Measurements from ENCODE around the gene HDAC6. TPM values are rescaled to one million over a fixed set of nuclear protein-coding genes. Genes with fewer than 3 reads are reported as not detected.
"Not testable (repeated sequence)": the region's sequence is repeated elsewhere in the genome, so short reads cannot be mapped to it uniquely, and the experiment has no call there.

Gene HDAC6
- total RNA-seq, 2 experiments from 2014 or later = 62.0 to 108 TPM

DNA sequence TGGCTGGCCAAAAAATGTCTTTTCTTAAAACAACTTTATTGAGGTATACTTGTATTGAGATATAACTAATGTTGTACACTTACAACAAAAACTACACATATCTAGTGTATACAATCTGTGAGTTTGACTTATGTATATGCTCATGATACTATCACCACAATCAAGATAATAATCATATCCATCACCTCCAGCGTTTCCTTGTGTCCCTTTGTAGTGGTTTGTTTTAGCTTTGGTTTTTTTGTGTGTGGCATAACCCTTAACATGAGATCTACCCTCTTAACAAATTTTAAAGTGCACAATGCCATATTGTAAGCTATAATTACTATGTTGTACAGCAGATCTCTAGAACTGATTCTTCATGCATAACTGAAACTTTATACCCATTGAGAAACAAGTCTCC lies 47.0 kb downstream of the HDAC6 start:
- Histone ChIP-seq H3K4me1 (ENCODE audit: insufficient read depth, low read length, poor library complexity, severe bottlenecking) (no peaks in the 10 kb centered on the region), H4K20me1 (ENCODE audit: insufficient read depth, low read length) (no peaks in the 10 kb centered on the region), H2AFZ (ENCODE audit: low read length) (no peak overlapping the region), H3K27ac (ENCODE audit: low read depth, low read length, poor library complexity, severe bottlenecking) (no peak overlapping the region), H3K4me2 (ENCODE audit: low read length) (no peak overlapping the region), H3K36me3 (ENCODE audit: insufficient read depth, low read length) (no peaks in the 10 kb centered on the region), H3K4me3 (ENCODE audit: low read depth, low read length, poor library complexity, severe bottlenecking) (no peak overlapping the region), H3K9me2 (ENCODE audit: insufficient read depth, low read length) (no peaks in the 10 kb centered on the region), H3K9me3 (ENCODE audit: low read length) (no peaks in the 10 kb centered on the region), H3K79me2 (ENCODE audit: insufficient read depth, low read depth, low read length) (no peaks in the 10 kb centered on the region)
- BruUV-seq (replicated peaks) = no TSS peak
- intact Hi-C loops (cut with micrococcal nuclease; ENCODE audit: unreplicated experiment) = no loop called here
- no peak for DNase-seq (ENCODE audit: low spot score)
- POLR2A ChIA-PET = no interaction called here
- CTCF ChIA-PET (ENCODE audit: unreplicated experiment) = no interaction called here
- no peak for TF ChIP-seq EZH2phosphoT487 (IDR thresholded peaks at IDR 0.05; ENCODE audit: borderline replicate concordance, low read depth, low read length)

DNA sequence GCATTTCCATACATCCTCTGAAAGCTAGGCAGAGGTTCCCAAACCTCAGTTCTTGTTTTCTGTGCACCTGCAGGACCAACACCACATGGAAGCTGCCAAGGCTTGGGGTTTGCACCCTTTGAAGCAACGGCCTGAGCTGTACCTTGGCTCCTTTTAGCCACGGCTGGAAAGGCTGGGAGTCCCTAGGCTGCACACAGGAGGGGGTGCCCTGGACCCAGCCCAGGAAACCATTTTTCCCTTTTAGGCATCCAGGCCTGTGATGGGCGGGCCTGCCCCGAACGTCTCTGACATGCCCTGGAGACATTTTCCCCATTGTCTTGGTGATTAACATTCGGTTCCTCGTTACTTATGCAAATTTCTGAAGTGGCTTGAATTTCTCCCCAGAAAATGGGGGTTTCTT lies 51.0 kb downstream of the HDAC6 start:
- no peak for DNase-seq (ENCODE audit: low spot score)
- Histone ChIP-seq H3K9me3 (ENCODE audit: low read length) (no peaks in the 10 kb centered on the region), H3K4me1 (ENCODE audit: insufficient read depth, low read length, poor library complexity, severe bottlenecking) (no peaks in the 10 kb centered on the region), H3K4me3 (ENCODE audit: low read depth, low read length, poor library complexity, severe bottlenecking) (no peak overlapping the region), H3K27ac (ENCODE audit: low read depth, low read length, poor library complexity, severe bottlenecking) (no peak overlapping the region), H4K20me1 (ENCODE audit: insufficient read depth, low read length) (no peaks in the 10 kb centered on the region), H3K9me2 (ENCODE audit: insufficient read depth, low read length) (no peaks in the 10 kb centered on the region), H3K36me3 (ENCODE audit: insufficient read depth, low read length) (no peaks in the 10 kb centered on the region), H3K79me2 (ENCODE audit: insufficient read depth, low read depth, low read length) (no peaks in the 10 kb centered on the region), H2AFZ (ENCODE audit: low read length) (no peak overlapping the region), H3K4me2 (ENCODE audit: low read length) (no peak overlapping the region)
- TF ChIP-seq, protein P1, sequence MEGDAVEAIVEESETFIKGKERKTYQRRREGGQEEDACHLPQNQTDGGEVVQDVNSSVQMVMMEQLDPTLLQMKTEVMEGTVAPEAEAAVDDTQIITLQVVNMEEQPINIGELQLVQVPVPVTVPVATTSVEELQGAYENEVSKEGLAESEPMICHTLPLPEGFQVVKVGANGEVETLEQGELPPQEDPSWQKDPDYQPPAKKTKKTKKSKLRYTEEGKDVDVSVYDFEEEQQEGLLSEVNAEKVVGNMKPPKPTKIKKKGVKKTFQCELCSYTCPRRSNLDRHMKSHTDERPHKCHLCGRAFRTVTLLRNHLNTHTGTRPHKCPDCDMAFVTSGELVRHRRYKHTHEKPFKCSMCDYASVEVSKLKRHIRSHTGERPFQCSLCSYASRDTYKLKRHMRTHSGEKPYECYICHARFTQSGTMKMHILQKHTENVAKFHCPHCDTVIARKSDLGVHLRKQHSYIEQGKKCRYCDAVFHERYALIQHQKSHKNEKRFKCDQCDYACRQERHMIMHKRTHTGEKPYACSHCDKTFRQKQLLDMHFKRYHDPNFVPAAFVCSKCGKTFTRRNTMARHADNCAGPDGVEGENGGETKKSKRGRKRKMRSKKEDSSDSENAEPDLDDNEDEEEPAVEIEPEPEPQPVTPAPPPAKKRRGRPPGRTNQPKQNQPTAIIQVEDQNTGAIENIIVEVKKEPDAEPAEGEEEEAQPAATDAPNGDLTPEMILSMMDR (conservative IDR thresholded peaks at IDR 0.05; ENCODE audit: low read length) = no peak
- ChIA-PET CTCF (ENCODE audit: unreplicated experiment) (no interaction called here), POLR2A (no interaction called here)
- intact Hi-C loops (cut with micrococcal nuclease; ENCODE audit: unreplicated experiment) = no loop called here
- BruUV-seq (replicated peaks) = no TSS peak

DNA sequence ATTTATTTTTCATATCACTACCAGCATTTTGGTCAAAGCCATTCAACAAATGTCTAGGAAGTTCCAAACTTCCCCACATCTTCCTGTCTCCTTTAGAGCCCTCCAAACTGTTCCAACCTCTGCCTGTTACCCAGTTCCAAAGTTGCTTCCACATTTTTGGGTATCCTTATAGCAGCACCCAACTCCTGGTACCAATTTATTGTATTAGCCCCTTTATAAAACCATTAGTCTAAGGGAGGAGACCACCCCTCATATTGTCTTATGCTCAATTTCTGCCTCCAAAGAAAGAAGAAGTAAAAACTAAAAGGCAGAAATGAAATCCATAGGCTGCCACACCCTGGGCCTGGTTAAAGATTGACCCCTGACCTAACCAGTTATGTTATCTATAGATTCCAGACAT lies 51.6 kb downstream of the HDAC6 start:
- H3K79me2 ChIP-seq (ENCODE audit: insufficient read depth, low read depth, low read length); H3K27ac ChIP-seq (ENCODE audit: low read depth, low read length, poor library complexity, severe bottlenecking); H4K20me1 ChIP-seq (ENCODE audit: insufficient read depth, low read length); CTCF ChIA-PET (ENCODE audit: unreplicated experiment); BruUV-seq (replicated peaks); intact Hi-C loops (cut with micrococcal nuclease; ENCODE audit: unreplicated experiment); H3K36me3 ChIP-seq (ENCODE audit: insufficient read depth, low read length); H3K4me2 ChIP-seq (ENCODE audit: low read length); H3K4me1 ChIP-seq (ENCODE audit: insufficient read depth, low read length, poor library complexity, severe bottlenecking); H3K9me3 ChIP-seq (ENCODE audit: low read length); H2AFZ ChIP-seq (ENCODE audit: low read length); DNase-seq (ENCODE audit: low spot score); H3K9me2 ChIP-seq (ENCODE audit: insufficient read depth, low read length); H3K4me3 ChIP-seq (ENCODE audit: low read depth, low read length, poor library complexity, severe bottlenecking): not testable (repeated sequence)
- POLR2A ChIA-PET = interaction anchor here (0.6 kb wide), 1 partner anchor 200 kb away, joined by 5 read pairs; no protein-coding TSS in a partner anchor

GRCh38 chrX:48854121-48854804 lies 52.4 kb downstream of the HDAC6 start:
- H3K4me3 ChIP-seq (ENCODE audit: low read depth, low read length, poor library complexity, severe bottlenecking) = not testable (repeated sequence)

More at GRCh38 chrX:48854121-48854804, 52.4 kb downstream of the HDAC6 start:
- H3K4me1 ChIP-seq (ENCODE audit: insufficient read depth, low read length, poor library complexity, severe bottlenecking); CTCF ChIA-PET (ENCODE audit: unreplicated experiment); H3K9me3 ChIP-seq (ENCODE audit: low read length); intact Hi-C loops (cut with micrococcal nuclease; ENCODE audit: unreplicated experiment); H4K20me1 ChIP-seq (ENCODE audit: insufficient read depth, low read length); H3K36me3 ChIP-seq (ENCODE audit: insufficient read depth, low read length); H3K79me2 ChIP-seq (ENCODE audit: insufficient read depth, low read depth, low read length); H3K27ac ChIP-seq (ENCODE audit: low read depth, low read length, poor library complexity, severe bottlenecking); H3K4me2 ChIP-seq (ENCODE audit: low read length); BruUV-seq (replicated peaks); H2AFZ ChIP-seq (ENCODE audit: low read length); DNase-seq (ENCODE audit: low spot score); H3K9me2 ChIP-seq (ENCODE audit: insufficient read depth, low read length): not testable (repeated sequence)
- POLR2A ChIA-PET = interaction anchor here (0.6 kb wide), 1 partner anchor 201 kb away, joined by 5 read pairs; no protein-coding TSS in a partner anchor

All from OCI-LY7 (cell line).